ENCODE data around the gene SPTBN5.

Gene SPTBN5

DNA sequence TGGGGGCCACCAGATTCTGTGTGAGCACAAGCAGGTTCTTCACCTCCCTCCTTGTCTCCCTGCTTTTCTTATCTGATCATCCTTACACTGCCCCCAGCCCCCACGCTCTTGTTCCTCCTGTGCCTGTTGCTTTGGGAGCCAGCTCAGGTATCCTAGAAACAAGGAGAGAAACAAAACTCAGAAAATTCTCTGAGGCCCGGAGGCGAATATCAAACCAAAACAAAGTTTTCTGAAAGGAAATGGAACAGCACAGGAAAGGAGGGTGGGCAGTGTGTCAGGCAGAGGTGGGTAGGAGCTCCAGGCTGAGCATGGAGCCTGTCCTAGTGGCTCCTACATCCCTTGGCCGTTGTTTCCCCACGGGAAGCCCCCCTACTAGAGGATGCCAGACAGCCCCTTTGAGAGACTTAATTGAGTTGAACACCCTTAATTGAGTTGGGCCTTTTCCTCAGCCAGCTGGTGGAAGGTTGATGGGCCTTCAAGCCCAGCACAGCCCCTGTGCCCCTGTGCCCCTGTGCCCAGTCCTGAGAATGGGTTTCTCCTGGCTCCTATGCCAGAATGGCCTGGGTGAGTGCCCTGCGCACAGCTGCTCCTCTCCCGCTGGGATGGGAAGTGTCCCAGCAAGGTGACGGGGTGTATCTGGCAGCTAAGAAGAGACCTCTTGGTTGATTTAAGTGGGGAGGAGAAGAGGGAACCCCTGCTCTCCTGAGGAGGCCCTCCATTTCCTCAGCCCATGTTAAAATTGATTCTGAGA, 88.8 kb downstream of the SPTBN5 start:
- DNase-seq (ENCODE audit: low read depth) = no peak
- no peak for TF ChIP-seq CTCF (conservative IDR thresholded peaks at IDR 0.05; ENCODE audit: low read depth, low read length)
- H3K4me3 ChIP-seq (ENCODE audit: low read depth, low read length) = no peak overlapping the region

GRCh38 chr15:41804361-41804760, 89.5 kb downstream of the SPTBN5 start:
- DNase-seq (ENCODE audit: low read depth) = no peak
- H3K4me3 ChIP-seq (ENCODE audit: low read depth, low read length) = no peak overlapping the region
- TF ChIP-seq CTCF (conservative IDR thresholded peaks at IDR 0.05; ENCODE audit: low read depth, low read length) = no peak

GRCh38 chr15:41801850-41802455, 91.9 kb downstream of the SPTBN5 start:
- no peak overlapping the region for H3K4me3 ChIP-seq (ENCODE audit: low read depth, low read length)
- TF ChIP-seq CTCF (conservative IDR thresholded peaks at IDR 0.05; ENCODE audit: low read depth, low read length) = no peak
- DNase-seq (ENCODE audit: low read depth) = no peak

GRCh38 chr15:41801185-41801584, 92.7 kb downstream of the SPTBN5 start:
- no peak overlapping the region for H3K4me3 ChIP-seq (ENCODE audit: low read depth, low read length)
- no peak for TF ChIP-seq CTCF (conservative IDR thresholded peaks at IDR 0.05; ENCODE audit: low read depth, low read length)
- no peak for DNase-seq (ENCODE audit: low read depth)

GRCh38 chr15:41799488-41799805, 94.4 kb downstream of the SPTBN5 start:
- no peak for DNase-seq (ENCODE audit: low read depth)
- no peak overlapping the region for H3K4me3 ChIP-seq (ENCODE audit: low read depth, low read length)
- no peak for TF ChIP-seq CTCF (conservative IDR thresholded peaks at IDR 0.05; ENCODE audit: low read depth, low read length)

GRCh38 chr15:41798607-41799487, 95.0 kb downstream of the SPTBN5 start:
- TF ChIP-seq CTCF (conservative IDR thresholded peaks at IDR 0.05; ENCODE audit: low read depth, low read length) = no peak
- no peak for DNase-seq (ENCODE audit: low read depth)
- no peak overlapping the region for H3K4me3 ChIP-seq (ENCODE audit: low read depth, low read length)
